Measurements from ENCODE around the gene ACBD4.
"Not testable (repeated sequence)": the region's sequence is repeated elsewhere in the genome, so short reads cannot be mapped to it uniquely, and the experiment has no call there.

The ACBD4 gene

DNA sequence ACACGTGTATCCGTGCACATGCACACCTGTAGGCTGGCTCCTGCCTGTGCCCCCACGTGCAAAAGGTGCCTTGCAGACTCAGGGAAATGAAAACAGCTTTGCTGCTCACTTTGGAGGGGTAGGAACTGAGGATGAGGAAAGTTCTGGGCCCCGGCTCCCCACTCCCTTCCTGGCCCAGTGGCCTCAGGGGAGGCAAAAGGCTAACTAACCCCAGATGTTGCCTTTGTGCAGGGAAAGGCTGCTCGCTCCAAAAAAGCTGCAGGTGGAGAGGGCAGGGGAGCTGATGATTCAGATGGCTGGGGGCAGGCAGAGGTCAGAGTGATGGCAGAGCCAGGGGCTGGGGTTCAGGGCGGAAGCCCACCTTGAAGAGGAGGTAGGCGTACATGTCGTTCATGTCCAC is 15.5 kb upstream of the ACBD4 start:
- no peak for DNase-seq (ENCODE audit: low spot score)

DNA sequence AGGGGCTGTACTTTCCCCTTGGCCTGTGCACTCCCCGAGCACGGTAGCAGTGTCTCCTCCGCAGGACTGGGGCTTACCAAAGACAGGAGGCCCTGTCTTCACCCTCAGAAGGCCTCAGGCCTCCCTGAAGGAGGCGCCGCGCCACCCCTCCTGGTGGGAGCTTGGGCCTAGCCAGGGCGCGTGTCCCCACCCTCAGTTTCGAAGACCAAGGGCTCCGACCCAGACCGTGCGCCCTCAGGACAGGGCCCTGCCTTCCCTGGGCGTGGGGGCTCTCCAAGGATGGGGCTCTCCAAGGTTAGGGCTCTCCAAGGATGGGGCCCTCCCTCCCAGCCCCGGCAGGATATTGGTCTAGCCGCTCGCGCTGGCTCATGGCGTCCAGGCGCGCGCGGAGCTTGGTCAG is 14.9 kb upstream of the ACBD4 start:
- no peak for DNase-seq (ENCODE audit: low spot score)

DNA sequence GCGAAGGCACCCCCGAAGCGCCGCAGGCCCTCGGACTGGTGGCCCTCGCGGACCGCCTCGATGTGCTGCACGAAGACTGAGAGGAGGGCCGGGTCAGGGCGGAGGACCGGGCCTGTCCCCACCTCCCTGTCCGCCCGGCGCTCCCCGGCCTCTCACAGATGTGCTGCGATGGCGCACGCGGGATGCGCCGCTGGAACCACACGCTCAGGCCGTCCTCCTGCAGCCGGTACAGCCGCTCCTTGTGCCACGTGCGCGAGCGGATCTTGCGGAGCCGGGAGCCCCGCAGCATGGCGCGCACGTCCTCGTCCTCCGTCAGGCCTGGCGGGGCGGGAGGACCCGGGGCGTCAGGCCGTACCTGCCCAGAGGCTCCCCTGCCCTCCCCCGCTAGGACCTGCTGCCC is 14.4 kb upstream of the ACBD4 start:
- no peak for DNase-seq (ENCODE audit: low spot score)

DNA sequence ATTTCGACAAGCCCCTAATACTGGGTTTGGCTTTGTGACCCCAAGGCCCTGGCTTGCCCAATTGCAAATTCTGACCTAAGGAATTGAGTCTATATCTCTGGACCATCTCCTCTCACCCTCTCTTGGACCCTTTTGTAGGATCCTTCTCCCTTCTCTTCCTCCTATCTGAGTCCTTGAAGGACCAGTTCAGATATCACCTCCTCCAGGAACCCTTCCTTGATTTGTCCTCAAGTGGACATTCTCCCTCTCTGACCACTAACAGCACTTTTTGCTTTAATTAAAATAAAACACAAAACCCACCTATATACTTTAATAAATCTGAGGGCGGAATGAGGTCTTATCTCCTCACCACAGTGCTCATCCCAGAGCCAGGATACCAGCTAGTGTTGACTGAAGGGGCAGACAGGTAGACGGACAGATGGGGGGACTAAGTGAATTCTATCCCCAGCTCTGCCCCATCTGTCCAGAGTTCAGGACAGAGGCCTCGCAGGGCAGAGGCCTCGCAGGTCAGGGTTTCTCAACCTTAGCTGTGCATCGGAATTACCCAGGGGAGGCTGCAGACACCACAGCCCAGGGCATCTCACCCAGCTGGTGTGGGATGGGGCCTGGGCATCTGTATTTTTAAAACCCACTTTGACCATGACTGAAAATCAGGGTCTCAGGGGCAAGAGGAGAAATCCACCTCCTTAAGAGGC is 12.3 kb upstream of the ACBD4 start:
- no peak for DNase-seq (ENCODE audit: low spot score)

DNA sequence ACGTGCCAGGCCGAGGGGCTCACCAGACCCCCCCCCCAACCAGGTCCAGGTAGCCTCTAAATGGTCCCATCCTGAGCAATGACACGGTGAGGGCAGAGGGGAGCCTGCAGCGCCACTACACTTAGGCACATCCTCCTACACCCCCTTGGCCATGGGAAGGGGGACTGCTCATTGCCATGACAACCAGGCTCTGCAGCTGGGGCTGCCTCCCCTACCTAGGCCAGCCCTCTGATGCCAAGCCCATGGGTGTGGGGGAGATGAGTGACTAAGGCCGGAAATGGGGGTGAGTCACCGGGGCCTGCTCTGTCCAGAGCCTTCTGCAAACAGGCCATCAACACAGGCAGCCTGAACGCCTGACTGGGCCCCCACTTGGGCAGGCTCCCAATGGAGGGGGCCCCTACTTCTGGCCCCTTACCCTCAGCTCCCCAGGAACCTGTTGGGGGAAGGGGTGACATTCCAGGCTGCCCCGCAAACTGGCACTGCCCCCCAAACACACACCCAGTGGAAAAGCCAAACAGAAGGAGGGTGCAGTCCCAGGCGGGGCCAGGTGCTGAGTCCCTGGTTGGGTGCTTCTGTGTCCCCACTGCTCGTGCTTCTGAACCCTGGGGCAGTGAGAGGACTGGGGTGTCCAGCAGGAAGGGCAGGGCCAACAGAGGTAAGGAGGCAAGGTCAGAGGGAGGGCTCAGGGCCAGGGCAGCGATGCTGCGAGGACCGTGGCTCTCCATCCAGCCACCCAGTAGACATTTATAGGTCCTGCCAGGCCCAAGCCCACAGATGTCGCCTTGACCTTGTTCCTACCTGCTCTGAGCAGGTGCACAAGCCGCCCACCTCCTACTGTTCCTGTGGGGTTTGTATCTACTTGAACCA is 11.3 kb upstream of the ACBD4 start:
- DNase-seq (ENCODE audit: low spot score) = peak; percentile 95

DNA sequence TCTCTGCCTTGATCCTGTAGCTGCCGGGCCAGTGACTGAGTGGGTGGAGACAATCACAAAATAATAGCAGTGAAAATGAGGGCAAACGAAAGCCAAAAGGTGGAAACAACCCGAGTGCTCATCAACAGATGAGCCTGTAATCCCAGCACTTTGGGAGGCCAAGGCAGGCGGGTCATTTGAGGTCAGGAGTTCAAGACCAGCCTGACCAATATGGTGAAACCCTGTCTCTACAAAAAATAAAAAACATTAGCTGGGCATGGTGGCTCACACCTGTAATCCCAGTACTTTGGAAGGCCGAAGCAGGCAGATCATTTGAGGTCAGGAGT is 10.7 kb upstream of the ACBD4 start:
- not testable (repeated sequence) for DNase-seq (ENCODE audit: low spot score)

DNA sequence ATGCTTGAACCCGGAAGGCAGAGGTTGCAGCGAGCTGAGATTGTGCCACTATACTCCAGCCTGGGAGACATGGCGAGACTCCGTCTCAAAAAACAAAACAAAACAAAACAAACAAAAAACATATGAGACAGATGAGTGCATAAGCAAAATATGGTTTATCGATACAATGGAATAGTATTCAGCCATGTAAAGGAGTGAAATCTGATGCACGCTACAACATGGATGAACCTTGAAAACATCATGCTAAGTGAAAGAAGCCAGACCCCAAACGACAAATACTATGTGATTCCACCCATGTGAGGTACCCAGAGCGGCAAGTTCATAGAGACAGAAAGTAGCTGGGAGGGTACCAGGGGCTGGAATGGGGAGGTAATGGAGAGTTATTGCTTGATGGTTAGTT is 10.0 kb upstream of the ACBD4 start:
- no peak for DNase-seq (ENCODE audit: low spot score)

DNA sequence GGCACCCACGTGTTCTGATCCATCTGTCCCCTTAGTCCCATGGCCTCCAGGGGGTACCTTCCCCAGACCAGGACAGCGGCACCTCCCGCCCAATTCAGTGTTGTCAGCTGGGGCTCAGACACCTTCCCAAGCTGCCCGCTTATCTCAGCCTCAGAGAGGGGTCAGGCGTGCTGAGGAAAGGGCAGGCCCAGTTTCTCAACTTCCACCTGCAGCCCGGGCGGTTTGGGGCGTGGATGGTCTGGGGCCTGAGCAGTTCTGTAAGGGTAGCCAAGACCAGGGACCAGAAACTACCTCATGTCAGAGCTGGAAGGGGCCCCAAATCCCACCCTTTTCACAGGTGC is 8.3 kb upstream of the ACBD4 start:
- no peak for DNase-seq (ENCODE audit: low spot score)

DNA sequence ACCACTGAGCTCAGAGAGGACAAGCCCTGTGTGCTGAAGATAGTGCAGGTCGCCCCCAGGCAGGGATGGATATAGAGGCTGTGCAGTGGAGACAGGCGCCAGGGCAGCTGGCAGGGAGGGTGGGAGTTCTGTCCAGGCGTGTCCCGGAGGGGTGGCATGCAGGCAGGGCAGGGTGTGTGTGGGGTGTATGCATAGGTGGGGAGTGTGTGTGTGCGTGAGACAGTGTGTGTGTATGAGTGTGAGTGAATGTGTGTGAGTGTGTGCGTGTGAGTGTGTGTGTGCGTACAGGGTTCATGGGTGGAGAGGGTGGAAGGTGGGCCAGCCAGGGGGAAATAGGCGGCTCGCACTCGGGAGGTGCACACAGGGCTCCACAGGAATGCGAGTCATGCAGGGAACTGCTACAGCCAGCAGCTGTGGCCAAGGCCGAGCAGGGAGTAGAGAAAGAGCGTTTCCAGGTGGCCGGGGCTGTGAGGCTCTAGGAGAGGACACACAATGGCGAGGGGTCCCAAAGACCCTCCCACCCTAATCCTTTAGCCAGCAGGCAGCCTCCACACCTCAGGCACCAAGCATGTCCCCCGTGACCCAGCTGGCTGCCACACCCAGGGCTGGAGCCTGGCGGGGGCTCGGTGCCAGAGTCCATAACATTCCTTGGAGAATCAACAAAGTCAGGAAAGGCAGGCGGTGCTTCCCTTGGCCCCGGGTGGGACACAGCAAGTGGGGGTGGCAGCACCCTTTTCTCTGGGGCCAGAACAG is 7.8 kb upstream of the ACBD4 start:
- peak; percentile 70 for DNase-seq (ENCODE audit: low spot score)

DNA sequence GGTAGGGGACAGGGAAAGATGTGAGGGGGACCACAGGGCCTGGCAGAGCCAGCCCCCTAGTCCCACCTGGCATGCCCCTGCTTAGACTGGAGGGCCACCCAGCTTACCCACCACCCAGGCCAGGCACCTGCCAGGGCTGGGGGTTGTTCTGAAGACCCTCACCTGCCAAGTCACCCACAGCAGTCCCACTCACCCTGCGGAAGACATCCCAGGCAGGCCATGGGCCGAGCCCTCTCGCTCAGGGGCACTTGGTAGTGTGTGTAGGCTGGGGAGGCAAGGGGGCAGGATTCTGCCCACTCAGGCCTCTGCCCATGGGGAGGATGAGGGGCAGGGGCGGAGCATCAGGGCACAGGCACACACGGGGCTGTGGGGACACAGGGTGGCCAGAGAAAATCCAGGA is 7.2 kb upstream of the ACBD4 start:
- no peak for DNase-seq (ENCODE audit: low spot score)

DNA sequence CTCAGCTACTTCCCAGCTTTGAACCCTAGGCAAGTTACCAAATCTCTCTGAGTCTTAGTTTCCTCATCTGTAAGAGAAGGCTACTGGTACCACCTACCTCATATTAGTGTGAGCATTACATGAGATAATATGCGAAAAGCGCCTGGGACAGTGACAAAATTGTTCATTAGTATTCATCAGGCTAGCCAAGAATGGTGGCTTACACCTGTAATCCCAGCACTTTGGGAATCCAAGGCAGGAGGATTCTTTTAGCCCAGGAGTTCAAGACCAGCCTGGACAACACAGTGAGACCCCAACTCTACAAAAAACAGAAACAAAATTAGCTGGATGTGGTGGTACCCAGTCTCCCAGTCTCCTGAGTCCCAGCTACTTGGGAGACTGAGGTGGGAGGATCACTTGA is 6.5 kb upstream of the ACBD4 start:
- no peak for DNase-seq (ENCODE audit: low spot score)

DNA sequence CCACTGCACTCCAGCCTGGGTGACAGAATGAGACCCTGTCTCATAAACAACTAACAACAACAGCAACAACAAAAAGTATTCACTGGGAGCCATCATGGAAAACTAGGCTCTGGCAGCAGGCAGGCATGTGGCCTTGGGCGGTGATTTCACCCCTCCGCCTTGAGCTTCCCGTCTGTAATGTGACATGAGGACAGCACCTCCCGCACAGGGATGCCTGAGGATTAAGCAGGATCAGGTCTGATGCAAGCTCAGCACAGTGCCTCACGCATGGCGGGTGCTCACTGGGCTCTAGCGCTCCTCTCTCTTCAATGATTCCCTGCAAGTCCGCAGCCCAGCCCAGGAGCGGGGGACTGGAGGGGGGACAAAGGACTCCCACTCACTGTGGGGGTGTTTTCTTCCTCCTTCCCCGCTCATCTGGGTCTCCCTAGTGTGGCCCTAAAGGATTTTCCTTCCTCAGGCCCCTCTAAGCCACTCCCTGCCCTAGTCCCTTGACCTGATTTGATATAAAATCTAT is 6.0 kb upstream of the ACBD4 start:
- DNase-seq (ENCODE audit: low spot score) = peak; percentile 63

DNA sequence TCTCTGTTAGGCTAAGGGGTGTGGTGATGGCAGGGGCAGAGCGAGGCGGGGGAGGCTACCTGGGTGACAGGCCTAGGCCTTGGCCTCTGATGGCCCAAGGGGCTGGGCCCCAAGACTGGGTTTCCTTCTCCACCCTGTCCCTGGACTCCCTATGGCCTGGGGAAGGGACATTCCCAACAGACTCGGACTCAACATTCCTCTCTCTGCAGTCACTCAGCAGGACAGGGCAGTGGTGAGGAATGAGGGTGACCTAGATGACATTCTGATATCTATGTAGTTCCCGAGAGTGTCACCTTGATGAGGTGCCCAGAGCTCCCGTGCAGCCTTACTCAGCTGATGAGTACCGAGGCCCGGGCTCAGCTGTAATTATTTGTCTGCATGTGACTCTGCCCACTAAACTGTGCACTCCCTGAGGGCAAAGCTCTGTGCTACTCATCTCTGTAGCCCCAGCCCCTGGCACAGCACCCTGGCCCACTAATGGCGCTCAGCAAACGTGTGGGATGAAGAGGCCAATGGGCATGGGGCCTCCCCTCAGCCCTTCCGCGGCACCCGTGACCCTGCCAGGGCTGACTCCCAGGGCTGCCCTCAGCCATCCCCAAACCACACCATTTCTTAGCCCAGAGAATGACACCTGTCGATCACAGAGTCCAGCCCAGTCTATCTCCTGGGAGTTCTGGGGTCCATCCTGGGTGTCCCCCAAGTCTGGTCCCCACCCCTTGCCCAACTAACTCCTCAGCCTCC is 5.4 kb upstream of the ACBD4 start:
- peak; percentile 71 for DNase-seq (ENCODE audit: low spot score)

DNA sequence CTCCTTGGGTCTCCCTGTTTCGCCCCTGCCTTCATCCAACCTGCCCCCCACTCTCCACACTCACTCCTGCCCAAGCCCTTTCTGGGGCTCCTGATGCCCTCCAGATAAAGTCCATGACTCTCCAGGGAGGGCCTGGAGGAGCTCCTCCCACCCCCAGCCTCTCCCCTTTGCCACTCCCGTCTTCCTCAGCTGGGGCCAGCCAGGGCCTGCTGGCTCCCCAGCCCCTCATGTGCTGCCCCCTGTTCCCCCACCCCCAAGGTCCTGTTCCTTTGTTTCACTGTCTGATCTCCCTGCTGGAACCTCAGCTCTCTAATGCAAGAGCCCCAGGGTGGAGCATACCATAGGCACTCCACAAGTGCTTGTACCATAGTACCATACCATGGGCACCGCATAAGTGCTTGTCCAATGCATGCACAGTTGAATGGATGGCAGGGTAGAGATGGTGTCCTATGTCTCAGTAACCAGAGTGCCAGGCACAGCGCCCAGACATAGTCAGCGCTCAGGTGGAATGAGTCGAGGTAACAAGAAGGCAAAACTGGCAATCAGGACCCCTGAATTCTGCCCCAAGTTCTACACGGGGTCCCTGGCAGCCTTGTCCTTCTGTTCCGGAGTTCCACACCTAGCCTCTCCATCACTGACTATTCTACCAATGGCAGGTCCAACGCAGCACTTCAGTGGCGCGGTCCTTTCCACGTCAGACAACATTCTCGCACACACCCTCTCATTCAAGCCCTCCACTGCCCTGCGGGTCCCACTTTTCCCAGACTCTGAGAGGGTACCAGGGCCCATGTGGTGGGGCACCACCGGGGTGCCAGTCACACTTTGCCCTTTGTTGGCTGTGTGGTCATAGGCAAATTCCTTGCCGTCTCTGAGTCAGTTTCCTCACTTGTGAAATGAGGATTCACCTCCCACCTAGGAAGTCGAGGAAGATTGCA is 4.5 kb upstream of the ACBD4 start:
- no peak for DNase-seq (ENCODE audit: low spot score)

DNA sequence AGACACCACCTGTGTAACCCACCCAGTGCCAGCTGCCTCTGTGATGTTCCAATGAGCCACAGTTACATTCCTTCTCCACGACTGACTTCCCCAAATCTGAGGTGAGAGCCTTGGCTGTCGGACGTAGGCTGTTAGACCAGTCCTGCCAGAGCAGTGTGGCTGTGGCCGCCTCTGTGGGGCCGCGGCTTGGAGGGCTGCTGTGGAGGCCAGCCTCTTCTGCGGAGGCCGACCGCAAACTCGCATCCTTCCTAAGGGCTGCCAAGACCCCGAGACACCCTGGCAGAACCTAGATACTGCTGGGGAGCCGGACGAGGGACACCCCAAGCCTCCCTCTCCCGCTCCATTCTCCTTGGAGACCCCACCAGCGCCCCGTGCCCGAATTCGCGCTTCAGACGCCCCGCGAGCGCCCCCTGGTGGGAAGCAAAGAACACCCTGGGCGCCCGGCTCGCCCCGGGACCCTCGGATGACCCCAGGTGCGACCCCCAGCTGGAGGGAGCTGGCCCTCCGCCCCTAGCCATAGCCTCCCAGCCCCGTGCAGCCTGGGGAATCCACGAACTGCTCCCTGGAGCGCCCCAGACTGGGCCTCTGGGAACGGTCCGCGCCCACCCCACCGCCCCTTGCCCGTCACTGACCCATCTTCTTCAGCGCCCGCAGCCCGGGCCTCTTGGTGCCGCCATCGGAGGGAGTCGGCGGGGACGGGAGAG is 3.7 kb upstream of the ACBD4 start:
- peak; percentile 50 for DNase-seq (ENCODE audit: low spot score)

DNA sequence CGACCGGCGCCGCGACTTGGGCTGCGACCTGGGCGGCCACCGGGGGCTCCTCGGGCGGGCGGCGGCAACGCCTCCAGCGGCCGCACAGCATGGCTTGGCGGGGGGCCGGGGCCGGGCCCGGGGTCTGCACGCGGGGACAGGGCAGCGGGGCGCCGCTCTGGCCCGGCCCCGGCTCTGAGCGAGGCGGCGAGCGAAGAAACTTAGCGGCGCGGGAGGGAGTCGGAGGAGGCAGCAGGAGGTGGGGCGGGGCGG is 3.2 kb upstream of the ACBD4 start, which contains the start of gene PLCD3:
PLCD3 (minus strand) TSS at position 196 of the 252 bp plus-strand sequence; CDS start at position 91, 105 bp downstream.
- DNase-seq (ENCODE audit: low spot score) = peak; percentile 85

DNA sequence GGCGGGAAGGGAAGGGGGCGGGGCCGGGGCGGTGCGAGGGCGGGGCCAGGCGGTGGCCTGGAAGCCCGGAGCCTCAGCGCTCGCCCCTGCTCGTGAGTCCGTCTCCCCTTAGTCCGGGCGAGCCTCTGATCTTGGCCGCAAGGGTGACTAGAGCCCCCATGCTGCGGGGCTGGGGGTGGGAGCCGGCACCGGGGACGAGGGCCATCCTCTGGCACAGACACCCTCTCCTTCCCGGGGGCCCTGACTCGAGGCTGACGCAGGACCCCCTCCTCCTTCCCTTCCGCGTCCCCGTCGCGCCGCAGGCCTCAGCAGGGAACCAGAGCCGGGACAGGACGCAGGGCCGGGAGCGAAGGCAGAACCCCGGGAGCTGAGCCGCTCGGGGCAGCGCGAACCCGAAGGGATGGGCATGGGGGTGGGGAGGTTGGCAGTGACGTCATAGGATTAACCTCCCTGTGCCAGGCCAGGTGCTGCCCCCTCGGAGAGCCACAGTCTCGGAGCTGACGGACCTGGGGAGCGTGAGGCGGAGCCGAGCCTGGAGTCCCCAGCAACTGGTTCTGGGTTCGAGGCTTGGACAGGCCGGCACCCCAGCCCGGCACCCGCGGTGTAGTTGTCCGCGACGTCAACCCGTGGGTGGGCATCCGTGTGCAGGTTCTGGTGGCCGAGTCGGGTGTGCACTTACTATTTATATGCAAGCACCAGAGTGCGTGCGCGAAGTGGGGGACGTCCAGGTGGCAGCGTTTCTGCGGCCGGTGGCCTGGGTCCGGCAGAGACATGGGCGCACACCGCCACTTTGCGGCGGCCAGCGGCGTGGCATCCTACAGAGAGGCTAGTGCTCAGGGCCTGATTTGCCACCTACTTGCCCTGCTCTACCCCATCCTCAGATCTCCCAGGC is 2.7 kb upstream of the ACBD4 start:
- DNase-seq (ENCODE audit: low spot score) = peak; percentile 89

DNA sequence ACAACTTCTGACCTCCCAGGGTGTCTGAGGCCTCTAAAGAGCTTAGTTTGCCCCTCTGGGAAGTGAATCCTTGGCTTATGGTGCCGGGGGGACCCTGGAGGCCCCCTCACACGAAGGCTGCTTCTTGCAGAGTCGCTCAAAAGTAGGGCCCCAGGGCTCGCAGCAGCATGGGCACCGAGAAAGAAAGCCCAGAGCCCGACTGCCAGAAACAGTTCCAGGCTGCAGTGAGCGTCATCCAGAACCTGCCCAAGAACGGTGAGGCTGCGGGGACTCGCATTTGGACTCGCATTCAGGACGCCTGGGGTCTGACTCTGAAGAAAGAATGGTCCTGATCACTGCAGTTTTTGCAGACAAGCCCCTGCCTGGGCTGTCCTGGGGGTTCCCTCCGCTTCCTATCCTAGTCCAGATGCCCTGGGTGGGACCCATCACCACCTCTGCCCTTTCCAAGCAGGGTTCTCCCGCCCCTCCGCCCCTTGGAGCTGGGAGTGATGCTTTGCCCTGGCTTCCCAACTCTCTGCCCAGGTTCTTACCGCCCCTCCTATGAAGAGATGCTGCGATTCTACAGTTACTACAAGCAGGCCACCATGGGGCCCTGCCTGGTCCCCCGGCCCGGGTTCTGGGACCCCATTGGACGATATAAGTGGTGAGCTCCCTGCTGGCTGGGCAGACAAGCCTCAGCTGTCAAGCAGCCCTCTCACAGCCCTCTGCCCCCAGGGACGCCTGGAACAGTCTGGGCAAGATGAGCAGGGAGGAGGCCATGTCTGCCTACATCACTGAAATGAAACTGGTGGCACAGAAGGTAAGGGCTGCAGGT is 698 bp downstream of the ACBD4 start:
- no peak for DNase-seq (ENCODE audit: low spot score)
